Activated naive CD4-positive, alpha-beta T cell treated with anti-CD3 and anti-CD28 coated beads for 36 hours (primary cell): ENCODE results near the gene MNAT1. TPM values are rescaled to one million over a fixed set of nuclear protein-coding genes. Genes with fewer than 3 reads are reported as not detected.
"Not testable (repeated sequence)": the region's sequence is repeated elsewhere in the genome, so short reads cannot be mapped to it uniquely, and the experiment has no call there.

Experiments
- CTCF ChIA-PET: fragments of 350-600 bp; sonication (Branson Sonifier 250); formaldehyde crosslinking; loops from one replicate; lab custom pipeline; 2021; ENCODE audit warnings: antibody characterized with exemption; lab: Charles Lee
- DNase-seq: peaks from one replicate; pipeline ENCODE4 v3.0.0-alpha.2; 2020
- H3K27ac Mint-ChIP-seq: one replicate; pipeline ENCODE4 v1.8.0; 2021; ENCODE audit warnings: mild to moderate bottlenecking, mixed read lengths
- H3K27me3 Mint-ChIP-seq: one replicate; pipeline ENCODE4 v1.8.0; 2021; ENCODE audit warnings: low read depth, mixed read lengths
- H3K36me3 Mint-ChIP-seq: one replicate; pipeline ENCODE4 v1.8.0; 2021; ENCODE audit warnings: low read depth, mixed read lengths
- H3K4me1 Mint-ChIP-seq: one replicate; pipeline ENCODE4 v1.8.0; 2021; ENCODE audit warnings: low read depth, mixed read lengths
- H3K4me3 Mint-ChIP-seq: one replicate; pipeline ENCODE4 v1.8.0; 2021; ENCODE audit warnings: mild to moderate bottlenecking, moderate library complexity, mixed read lengths
- H3K9me3 Mint-ChIP-seq: one replicate; pipeline ENCODE4 v1.8.0; 2021; ENCODE audit warnings: mixed read lengths
- intact Hi-C: fragments of 100-400 bp; cut with micrococcal nuclease; formaldehyde crosslinking; loops from one replicate; pipeline ENCODE4 v1.15.1; 2023
- total RNA-seq, 2 experiments: library from RNA; stranded (reverse); gene quantifications; one replicate each; pipeline ENCODE4 v1.2.3, GENCODE V29; 2021

MNAT1 gene
- total RNA-seq, 2 experiments from 2014 or later = 44.0 to 44.2 TPM

- no peak for DNase-seq
- Mint-ChIP-seq H3K9me3 (no peaks in the 10 kb centered on the region), H3K27ac (no peak overlapping the region), H3K27me3 (no peaks in the 10 kb centered on the region), H3K4me3 (no peak overlapping the region), H3K36me3 (peaks cover 20% of the 10 kb centered on the region), H3K4me1 (no peaks in the 10 kb centered on the region)
- CTCF ChIA-PET = no interaction called here
- intact Hi-C loops = no loop called here
Measured at GRCh38 chr14:60817113-60817512, 82.6 kb downstream of the MNAT1 start.

- DNase-seq = no peak
- peaks cover 6% of the 10 kb centered on the region for H3K36me3 Mint-ChIP-seq
- no peak overlapping the region for H3K4me3 Mint-ChIP-seq
- no peaks in the 10 kb centered on the region for H3K9me3 Mint-ChIP-seq
- CTCF ChIA-PET = no interaction called here
- no peak overlapping the region for H3K27ac Mint-ChIP-seq
- no peaks in the 10 kb centered on the region for H3K27me3 Mint-ChIP-seq
- H3K4me1 Mint-ChIP-seq = no peaks in the 10 kb centered on the region
- intact Hi-C loops = no loop called here
Measured at GRCh38 chr14:60819575-60819974, 85.0 kb downstream of the MNAT1 start.

- Mint-ChIP-seq H3K27me3 (no peaks in the 10 kb centered on the region), H3K4me3 (no peak overlapping the region), H3K4me1 (no peaks in the 10 kb centered on the region), H3K9me3 (peaks cover 11% of the 10 kb centered on the region), H3K27ac (no peak overlapping the region), H3K36me3 (peaks cover 37% of the 10 kb centered on the region)
- no peak for DNase-seq
- intact Hi-C loops = no loop called here
- CTCF ChIA-PET = no interaction called here
Measured at GRCh38 chr14:60838601-60839000, 104.0 kb downstream of the MNAT1 start.

GRCh38 chr14:60839057-60839456 lies 104.5 kb downstream of the MNAT1 start:
- DNase-seq = no peak
- no peak overlapping the region for H3K4me3 Mint-ChIP-seq
- H3K9me3 Mint-ChIP-seq = peaks cover 11% of the 10 kb centered on the region
- H3K27ac Mint-ChIP-seq = no peak overlapping the region
- H3K36me3 Mint-ChIP-seq = peaks cover 34% of the 10 kb centered on the region
- H3K27me3 Mint-ChIP-seq = no peaks in the 10 kb centered on the region
- intact Hi-C loops = no loop called here
- CTCF ChIA-PET = no interaction called here
- H3K4me1 Mint-ChIP-seq = no peaks in the 10 kb centered on the region

- H3K4me3 Mint-ChIP-seq = no peak overlapping the region
- no peaks in the 10 kb centered on the region for H3K4me1 Mint-ChIP-seq
- CTCF ChIA-PET = no interaction called here
- H3K9me3 Mint-ChIP-seq = peaks cover 8% of the 10 kb centered on the region
- DNase-seq = no peak
- no peak overlapping the region for H3K27ac Mint-ChIP-seq
- peaks cover 29% of the 10 kb centered on the region for H3K36me3 Mint-ChIP-seq
- intact Hi-C loops = no loop called here
- H3K27me3 Mint-ChIP-seq = no peaks in the 10 kb centered on the region
Measured at GRCh38 chr14:60839657-60840056, 105.1 kb downstream of the MNAT1 start.

- H3K9me3 Mint-ChIP-seq = peaks cover 3% of the 10 kb centered on the region
- peaks cover 25% of the 10 kb centered on the region for H3K36me3 Mint-ChIP-seq
- H3K27me3 Mint-ChIP-seq = no peaks in the 10 kb centered on the region
- CTCF ChIA-PET = no interaction called here
- no peaks in the 10 kb centered on the region for H3K4me1 Mint-ChIP-seq
- intact Hi-C loops = no loop called here
- DNase-seq = no peak
- H3K27ac Mint-ChIP-seq = no peak overlapping the region
- H3K4me3 Mint-ChIP-seq = no peak overlapping the region
Measured at GRCh38 chr14:60840313-60840712, 105.8 kb downstream of the MNAT1 start.

GRCh38 chr14:60845523-60845922 lies 111.0 kb downstream of the MNAT1 start:
- no peak overlapping the region for H3K4me3 Mint-ChIP-seq
- H3K4me1 Mint-ChIP-seq = no peaks in the 10 kb centered on the region
- H3K9me3 Mint-ChIP-seq = peaks cover 9% of the 10 kb centered on the region
- no peak for DNase-seq
- H3K36me3 Mint-ChIP-seq = peaks cover 29% of the 10 kb centered on the region
- CTCF ChIA-PET = no interaction called here
- H3K27me3 Mint-ChIP-seq = no peaks in the 10 kb centered on the region
- intact Hi-C loops = no loop called here
- no peak overlapping the region for H3K27ac Mint-ChIP-seq

GRCh38 chr14:60848066-60848465 lies 113.5 kb downstream of the MNAT1 start:
- intact Hi-C loops = no loop called here
- no peaks in the 10 kb centered on the region for H3K27me3 Mint-ChIP-seq
- no peaks in the 10 kb centered on the region for H3K4me1 Mint-ChIP-seq
- no peak overlapping the region for H3K4me3 Mint-ChIP-seq
- peaks cover 48% of the 10 kb centered on the region for H3K36me3 Mint-ChIP-seq
- H3K9me3 Mint-ChIP-seq = peaks cover 10% of the 10 kb centered on the region
- CTCF ChIA-PET = no interaction called here
- no peak for DNase-seq
- H3K27ac Mint-ChIP-seq = no peak overlapping the region

GRCh38 chr14:60851692-60852091 lies 117.1 kb downstream of the MNAT1 start:
- H3K4me3 Mint-ChIP-seq, H3K4me1 Mint-ChIP-seq, intact Hi-C loops, H3K27ac Mint-ChIP-seq, DNase-seq, H3K27me3 Mint-ChIP-seq: not testable (repeated sequence)
- CTCF ChIA-PET = interaction anchor here (0.6 kb wide), 1 partner anchor 1295 kb away, joined by 3 read pairs; no protein-coding TSS in a partner anchor
- peaks cover 13% of the 10 kb centered on the region for H3K9me3 Mint-ChIP-seq
- peaks cover 55% of the 10 kb centered on the region for H3K36me3 Mint-ChIP-seq

GRCh38 chr14:60856111-60856510 lies 121.5 kb downstream of the MNAT1 start:
- Mint-ChIP-seq H3K9me3 (peaks cover 7% of the 10 kb centered on the region), H3K27ac (no peak overlapping the region), H3K4me3 (no peak overlapping the region), H3K36me3 (peaks cover 43% of the 10 kb centered on the region), H3K27me3 (no peaks in the 10 kb centered on the region), H3K4me1 (peaks cover 14% of the 10 kb centered on the region)
- intact Hi-C loops = loop anchor here (1.0 to 5.0 kb wide), 2 partner anchors 102 to 321 kb away; no protein-coding TSS in a partner anchor
- DNase-seq = no peak
- CTCF ChIA-PET = interaction anchor here (0.6 kb wide), 1 partner anchor 138 kb away, joined by 3 read pairs; no protein-coding TSS in a partner anchor

GRCh38 chr14:60859525-60859924 lies 125.0 kb downstream of the MNAT1 start:
- CTCF ChIA-PET = interaction anchor here (0.6 kb wide), 1 partner anchor 238 kb away, joined by 3 read pairs; no protein-coding TSS in a partner anchor

GRCh38 chr14:60861545-60862140 lies 127.1 kb downstream of the MNAT1 start:
- H3K36me3 Mint-ChIP-seq = peaks cover 12% of the 10 kb centered on the region
- no peaks in the 10 kb centered on the region for H3K27me3 Mint-ChIP-seq
- H3K4me3 Mint-ChIP-seq = no peak overlapping the region
- CTCF ChIA-PET = interaction anchor here (0.6 kb wide), 1 partner anchor 303 kb away, joined by 3 read pairs; no protein-coding TSS in a partner anchor
- peaks cover 4% of the 10 kb centered on the region for H3K9me3 Mint-ChIP-seq
- intact Hi-C loops = no loop called here
- no peak overlapping the region for H3K27ac Mint-ChIP-seq
- no peak for DNase-seq
- peaks cover 11% of the 10 kb centered on the region for H3K4me1 Mint-ChIP-seq

More at GRCh38 chr14:60859525-60859924, 125.0 kb downstream of the MNAT1 start:
- no peak for DNase-seq
- Mint-ChIP-seq H3K4me1 (peaks cover 14% of the 10 kb centered on the region), H3K27me3 (no peaks in the 10 kb centered on the region), H3K27ac (no peak overlapping the region), H3K9me3 (peaks cover 7% of the 10 kb centered on the region), H3K36me3 (peaks cover 23% of the 10 kb centered on the region), H3K4me3 (no peak overlapping the region)
- intact Hi-C loops = loop anchor here (1.0 to 5.0 kb wide), 4 partner anchors 8 to 318 kb away; no protein-coding TSS in a partner anchor

GRCh38 chr14:60862283-60862682 lies 127.7 kb downstream of the MNAT1 start:
- Mint-ChIP-seq H3K4me1 (peaks cover 16% of the 10 kb centered on the region), H3K27ac (no peak overlapping the region), H3K27me3 (no peaks in the 10 kb centered on the region), H3K4me3 (no peak overlapping the region), H3K36me3 (peaks cover 10% of the 10 kb centered on the region), H3K9me3 (peaks cover 4% of the 10 kb centered on the region)
- DNase-seq = no peak
- intact Hi-C loops = no loop called here
- CTCF ChIA-PET = interaction anchor here (0.6 kb wide), 1 partner anchor 302 kb away, joined by 3 read pairs; no protein-coding TSS in a partner anchor
